ENCODE results near the gene MEGF11. TPM values are rescaled to one million over a fixed set of nuclear protein-coding genes. Genes with fewer than 3 reads are reported as not detected.

MEGF11 gene
- polyA plus RNA-seq, 2 of the 4 experiments (the other 2 are of a cell fraction), result 0.25 to 0.31 TPM

DNA sequence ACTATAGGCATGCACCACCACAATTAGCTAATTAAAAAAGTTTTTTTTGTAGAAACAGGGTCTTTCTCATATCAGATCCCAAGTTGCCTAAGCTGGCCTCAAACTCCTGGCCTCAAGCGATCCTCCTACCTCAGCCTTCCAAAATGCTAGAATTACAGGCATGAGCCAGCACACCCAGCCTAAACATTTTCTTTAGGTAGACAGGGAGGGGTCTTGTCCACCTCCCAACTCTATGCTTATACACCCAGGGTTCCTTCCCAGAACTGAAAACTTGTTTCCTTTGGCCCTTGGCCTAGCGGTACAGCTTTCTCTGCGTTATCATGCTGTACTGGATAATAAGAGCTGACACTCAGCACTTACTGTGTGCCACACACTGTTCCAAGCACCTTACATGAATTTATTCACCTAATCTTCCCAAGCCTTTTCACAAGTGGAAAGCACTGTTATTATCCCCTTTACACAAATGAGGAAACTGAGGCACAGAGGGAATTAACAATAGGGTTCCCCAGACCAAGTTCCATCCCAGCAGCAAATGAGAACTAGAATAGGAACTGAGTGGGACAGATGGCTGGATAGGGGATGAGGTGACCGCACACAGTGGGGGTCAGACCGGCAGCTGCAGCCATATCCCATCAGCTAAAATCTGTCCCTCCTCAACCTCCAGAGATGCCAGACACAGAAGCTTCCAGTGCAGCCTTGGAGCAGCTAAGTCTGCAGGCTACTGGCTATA lies 150.8 kb downstream of the MEGF11 start:
- H3K27ac ChIP-seq, result no peak overlapping the region
- FAIRE-seq, result no peak
- no peaks in the 10 kb centered on the region for H3K4me1 ChIP-seq
- WGBS (ENCODE audit: missing lambda C conversion rate), result 77% methylated on average over 5 of the region's 5 CpGs
- H3K4me2 ChIP-seq, result no peak overlapping the region
- POLR2A ChIA-PET, result no interaction called here
- CTCF ChIA-PET, result interaction anchor here (1.0 to 1.4 kb wide), 3 partner anchors 9 to 22 kb away, joined by 3 read pairs; no protein-coding TSS in a partner anchor
- TF ChIP-seq CEBPB (IDR thresholded peaks at IDR 0.05), result no peak
- no peak for TF ChIP-seq RFX5 (IDR thresholded peaks at IDR 0.05)
- no peak for ATAC-seq
- H3K4me3 ChIP-seq, result no peak overlapping the region
- no peaks in the 10 kb centered on the region for H3K9me3 ChIP-seq
- no peak for DNase-seq (ENCODE audit: low read depth in 1 of 2, low spot score in 1 of 2)

DNA sequence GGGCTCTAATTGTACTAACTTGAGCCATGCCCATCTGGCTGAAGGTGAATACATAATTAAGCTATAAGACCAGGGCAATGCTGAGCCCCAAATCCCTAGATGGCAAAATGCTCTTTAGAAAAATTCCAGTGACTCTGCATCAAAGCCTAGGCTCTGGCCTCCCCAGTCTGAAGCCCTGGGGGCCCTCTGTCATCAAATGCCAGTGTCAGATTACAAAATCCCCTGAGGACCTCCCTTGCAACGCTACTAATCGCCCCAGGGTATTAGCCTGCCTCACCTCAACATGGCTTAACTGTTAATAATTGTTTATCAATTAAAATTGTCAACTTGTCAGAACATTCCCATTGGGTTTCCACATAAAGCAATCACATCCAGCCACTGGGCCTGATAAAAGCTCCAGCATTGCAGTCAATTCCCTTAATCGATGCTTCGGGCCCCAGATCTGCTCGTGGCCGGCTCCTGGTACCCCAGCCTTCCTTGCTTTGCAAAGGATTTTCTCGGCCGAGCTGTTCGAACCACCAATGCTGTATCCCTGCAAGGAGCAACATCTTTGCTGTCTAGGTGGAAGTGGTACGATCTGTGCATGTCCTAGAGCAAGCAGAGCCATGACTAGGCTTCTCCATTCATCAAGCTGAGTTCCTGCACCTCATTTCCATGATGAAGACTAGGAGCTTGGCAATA lies 151.7 kb downstream of the MEGF11 start:
- no peaks in the 10 kb centered on the region for H3K4me1 ChIP-seq

GRCh38 chr15:66100761-66101160 lies 152.8 kb downstream of the MEGF11 start:
- ChIA-PET CTCF (no interaction called here), POLR2A (no interaction called here)
- Histone ChIP-seq H3K4me2 (no peak overlapping the region), H3K4me1 (no peaks in the 10 kb centered on the region), H3K4me3 (no peak overlapping the region), H3K27ac (no peak overlapping the region), H3K9me3 (no peaks in the 10 kb centered on the region)
- WGBS (ENCODE audit: missing lambda C conversion rate), result 66% methylated on average over 8 of the region's 10 CpGs
- DNase-seq (ENCODE audit: low read depth in 1 of 2, low spot score in 1 of 2) (no peak), ATAC-seq (no peak), FAIRE-seq (no peak)
- TF ChIP-seq, protein P1, sequence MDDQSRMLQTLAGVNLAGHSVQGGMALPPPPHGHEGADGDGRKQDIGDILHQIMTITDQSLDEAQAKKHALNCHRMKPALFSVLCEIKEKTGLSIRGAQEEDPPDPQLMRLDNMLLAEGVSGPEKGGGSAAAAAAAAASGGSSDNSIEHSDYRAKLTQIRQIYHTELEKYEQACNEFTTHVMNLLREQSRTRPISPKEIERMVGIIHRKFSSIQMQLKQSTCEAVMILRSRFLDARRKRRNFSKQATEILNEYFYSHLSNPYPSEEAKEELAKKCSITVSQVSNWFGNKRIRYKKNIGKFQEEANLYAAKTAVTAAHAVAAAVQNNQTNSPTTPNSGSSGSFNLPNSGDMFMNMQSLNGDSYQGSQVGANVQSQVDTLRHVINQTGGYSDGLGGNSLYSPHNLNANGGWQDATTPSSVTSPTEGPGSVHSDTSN (IDR thresholded peaks at IDR 0.05), result no peak
- TF ChIP-seq HOXA7 (CRISPR knock-in tag; IDR thresholded peaks at IDR 0.05) (no peak), RAD21 (conservative IDR thresholded peaks at IDR 0.05 in 1 of 2, IDR thresholded peaks at IDR 0.05 in 1 of 2) (no peak), CTCF (IDR thresholded peaks at IDR 0.05) (no peak), ZSCAN20 (CRISPR knock-in tag; IDR thresholded peaks at IDR 0.05) (no peak), EHMT2 (IDR thresholded peaks at IDR 0.05; ENCODE audit: low read depth) (no peak), FOSB (CRISPR knock-in tag; IDR thresholded peaks at IDR 0.05) (no peak), MAX (IDR thresholded peaks at IDR 0.05) (no peak), MYC (IDR thresholded peaks at IDR 0.05; ENCODE audit: borderline replicate concordance, low read length) (no peak), ZC3H11A (IDR thresholded peaks at IDR 0.05) (no peak), CEBPB (IDR thresholded peaks at IDR 0.05) (no peak), MAZ (IDR thresholded peaks at IDR 0.05; ENCODE audit: borderline replicate concordance, low read depth, low read length) (no peak)
- TF ChIP-seq, protein P2, sequence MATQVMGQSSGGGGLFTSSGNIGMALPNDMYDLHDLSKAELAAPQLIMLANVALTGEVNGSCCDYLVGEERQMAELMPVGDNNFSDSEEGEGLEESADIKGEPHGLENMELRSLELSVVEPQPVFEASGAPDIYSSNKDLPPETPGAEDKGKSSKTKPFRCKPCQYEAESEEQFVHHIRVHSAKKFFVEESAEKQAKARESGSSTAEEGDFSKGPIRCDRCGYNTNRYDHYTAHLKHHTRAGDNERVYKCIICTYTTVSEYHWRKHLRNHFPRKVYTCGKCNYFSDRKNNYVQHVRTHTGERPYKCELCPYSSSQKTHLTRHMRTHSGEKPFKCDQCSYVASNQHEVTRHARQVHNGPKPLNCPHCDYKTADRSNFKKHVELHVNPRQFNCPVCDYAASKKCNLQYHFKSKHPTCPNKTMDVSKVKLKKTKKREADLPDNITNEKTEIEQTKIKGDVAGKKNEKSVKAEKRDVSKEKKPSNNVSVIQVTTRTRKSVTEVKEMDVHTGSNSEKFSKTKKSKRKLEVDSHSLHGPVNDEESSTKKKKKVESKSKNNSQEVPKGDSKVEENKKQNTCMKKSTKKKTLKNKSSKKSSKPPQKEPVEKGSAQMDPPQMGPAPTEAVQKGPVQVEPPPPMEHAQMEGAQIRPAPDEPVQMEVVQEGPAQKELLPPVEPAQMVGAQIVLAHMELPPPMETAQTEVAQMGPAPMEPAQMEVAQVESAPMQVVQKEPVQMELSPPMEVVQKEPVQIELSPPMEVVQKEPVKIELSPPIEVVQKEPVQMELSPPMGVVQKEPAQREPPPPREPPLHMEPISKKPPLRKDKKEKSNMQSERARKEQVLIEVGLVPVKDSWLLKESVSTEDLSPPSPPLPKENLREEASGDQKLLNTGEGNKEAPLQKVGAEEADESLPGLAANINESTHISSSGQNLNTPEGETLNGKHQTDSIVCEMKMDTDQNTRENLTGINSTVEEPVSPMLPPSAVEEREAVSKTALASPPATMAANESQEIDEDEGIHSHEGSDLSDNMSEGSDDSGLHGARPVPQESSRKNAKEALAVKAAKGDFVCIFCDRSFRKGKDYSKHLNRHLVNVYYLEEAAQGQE (IDR thresholded peaks at IDR 0.05), result no peak

More for the DNA sequence above, 151.7 kb downstream of the MEGF11 start:
- TF ChIP-seq ESRRA (IDR thresholded peaks at IDR 0.05; ENCODE audit: borderline replicate concordance, low read length) (no peak), EHF (CRISPR knock-in tag; IDR thresholded peaks at IDR 0.05) (no peak), CBX8 (IDR thresholded peaks at IDR 0.05) (no peak), FOSL2 (IDR thresholded peaks at IDR 0.05) (no peak), FOSL2 (CRISPR knock-in tag; IDR thresholded peaks at IDR 0.05) (no peak)
- ChIA-PET POLR2A (no interaction called here), CTCF (interaction anchor here (0.6 to 1.2 kb wide), 4 partner anchors 21 to 1573 kb away, joined by 3 to 5 read pairs (median 3); no protein-coding TSS in a partner anchor)
- H3K4me2 ChIP-seq, result no peak overlapping the region
- DNase-seq (ENCODE audit: low read depth in 1 of 2, low spot score in 1 of 2) (no peak), FAIRE-seq (no peak), ATAC-seq (no peak)
- H3K27ac ChIP-seq, result no peak overlapping the region
- H3K9me3 ChIP-seq, result no peaks in the 10 kb centered on the region
- WGBS (ENCODE audit: missing lambda C conversion rate), result 60% methylated on average over 10 of the region's 10 CpGs
- no peak overlapping the region for H3K4me3 ChIP-seq
